ENCODE results near the gene ATOH8.

The ATOH8 gene

GRCh38 chr2:85753525-85754312, at the start of gene ATOH8:
ATOH8 (plus strand) TSS chr2:85753991; CDS start chr2:85754190, 199 bp downstream.
- peak; percentile 75 for DNase-seq (ENCODE audit: low spot score)
- TF ChIP-seq CTCF (IDR thresholded peaks at IDR 0.05; ENCODE audit: extremely low read depth, missing control alignments) = no peak

- no peak for TF ChIP-seq CTCF (IDR thresholded peaks at IDR 0.05; ENCODE audit: extremely low read depth, missing control alignments)
- no peak for DNase-seq (ENCODE audit: low spot score)
Observed at GRCh38 chr2:85704038-85704437, 49.8 kb upstream of the ATOH8 start.

GRCh38 chr2:85704800-85705679, 48.8 kb upstream of the ATOH8 start:
- no peak for TF ChIP-seq CTCF (IDR thresholded peaks at IDR 0.05; ENCODE audit: extremely low read depth, missing control alignments)
- DNase-seq (ENCODE audit: low spot score) = peak; percentile 47

- no peak for TF ChIP-seq CTCF (IDR thresholded peaks at IDR 0.05; ENCODE audit: extremely low read depth, missing control alignments)
- no peak for DNase-seq (ENCODE audit: low spot score)
Observed at GRCh38 chr2:85705680-85706039, 48.1 kb upstream of the ATOH8 start.

GRCh38 chr2:85706063-85706462, 47.7 kb upstream of the ATOH8 start:
- no peak for DNase-seq (ENCODE audit: low spot score)
- no peak for TF ChIP-seq CTCF (IDR thresholded peaks at IDR 0.05; ENCODE audit: extremely low read depth, missing control alignments)

- no peak for DNase-seq (ENCODE audit: low spot score)
- TF ChIP-seq CTCF (IDR thresholded peaks at IDR 0.05; ENCODE audit: extremely low read depth, missing control alignments) = no peak
Observed at GRCh38 chr2:85706599-85707296, 47.0 kb upstream of the ATOH8 start.
